Activated T-cell treated with anti-CD3 and anti-CD28 coated beads, Interleukin-2, amount 50 U/mL, for 4 hours (primary cell): ENCODE measurements around the gene NRBF2. TPM values are rescaled to one million over a fixed set of nuclear protein-coding genes. Genes with fewer than 3 reads are reported as not detected.

Experiments used
- ATAC-seq, 2 donors: fragments of 200-7000 bp; cut with Tn5 transposase; one replicate each; pipeline ENCODE4 v1.10.0; 2021
- DNase-seq: peaks from one replicate; pipeline ENCODE4 v3.0.0-alpha.2; 2020
- H3K27me3 Mint-ChIP-seq: one replicate; pipeline ENCODE4 v1.8.0; 2021; ENCODE audit warnings: low read depth, mixed read lengths
- H3K36me3 Mint-ChIP-seq: one replicate; pipeline ENCODE4 v1.8.0; 2022; ENCODE audit warnings: mixed read lengths; ENCODE audit not compliant: insufficient read depth
- H3K4me1 Mint-ChIP-seq: one replicate; pipeline ENCODE4 v1.8.0; 2021; ENCODE audit warnings: low read depth, mixed read lengths
- H3K4me3 Mint-ChIP-seq: one replicate; pipeline ENCODE4 v1.8.0; 2021; ENCODE audit warnings: mild to moderate bottlenecking, moderate library complexity, mixed read lengths
- H3K9me3 Mint-ChIP-seq: one replicate; pipeline ENCODE4 v1.8.0; 2021; ENCODE audit warnings: mixed read lengths
- total RNA-seq, 3 donors: library from RNA; stranded (reverse); gene quantifications; one replicate each; pipeline ENCODE4 v1.2.1, GENCODE V29; 2021

Gene NRBF2
- total RNA-seq, 3 donors from 2014 or later: 21.3 to 23.6 (median 21.6) TPM

GRCh38 chr10:63161592-63161991 lies 28.5 kb downstream of the NRBF2 start:
- H3K27me3 Mint-ChIP-seq: no peaks in the 10 kb centered on the region
- no peak overlapping the region for H3K4me3 Mint-ChIP-seq
- peaks cover 2% of the 10 kb centered on the region for H3K36me3 Mint-ChIP-seq
- H3K9me3 Mint-ChIP-seq: no peaks in the 10 kb centered on the region
- H3K4me1 Mint-ChIP-seq: peaks cover 10% of the 10 kb centered on the region
- ATAC-seq: no peak
- DNase-seq: no peak

DNA sequence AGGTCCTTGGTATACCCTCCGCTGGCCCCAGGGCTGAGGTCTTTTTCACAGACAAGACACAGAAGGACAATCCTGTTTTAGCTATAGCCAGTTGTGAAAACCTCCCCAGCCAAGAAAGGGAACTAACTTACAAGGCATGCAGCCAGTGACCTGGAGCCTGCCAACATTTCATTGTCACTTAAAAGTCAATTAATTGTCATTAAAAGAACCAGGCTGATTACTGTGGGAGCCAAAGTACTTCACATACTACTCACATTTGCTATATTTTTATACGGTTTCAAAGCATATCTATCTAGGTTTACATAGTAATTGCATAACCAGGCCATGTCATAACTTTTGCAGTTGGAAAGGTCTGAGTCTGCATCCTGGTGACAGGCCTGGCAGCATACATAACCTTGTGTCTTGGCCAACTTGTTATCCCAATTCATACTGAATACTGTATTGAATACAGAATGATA lies 31.1 kb downstream of the NRBF2 start:
- ATAC-seq (no peak), DNase-seq (no peak)
- Mint-ChIP-seq H3K4me3 (no peak overlapping the region), H3K4me1 (peaks cover 5% of the 10 kb centered on the region), H3K9me3 (no peaks in the 10 kb centered on the region), H3K27me3 (no peaks in the 10 kb centered on the region), H3K36me3 (peaks cover 6% of the 10 kb centered on the region)

- no peak overlapping the region for H3K4me3 Mint-ChIP-seq
- H3K4me1 Mint-ChIP-seq: peaks cover 8% of the 10 kb centered on the region
- ATAC-seq (no peak), DNase-seq (no peak)
- no peaks in the 10 kb centered on the region for H3K9me3 Mint-ChIP-seq
- H3K27me3 Mint-ChIP-seq: no peaks in the 10 kb centered on the region
- H3K36me3 Mint-ChIP-seq: peaks cover 9% of the 10 kb centered on the region
These were observed 32.1 kb downstream of the NRBF2 start for GRCh38 chr10:63165249-63165648.

GRCh38 chr10:63166742-63167258 lies 33.7 kb downstream of the NRBF2 start:
- peaks cover 15% of the 10 kb centered on the region for H3K36me3 Mint-ChIP-seq
- no peak for DNase-seq
- H3K9me3 Mint-ChIP-seq: no peaks in the 10 kb centered on the region
- no peaks in the 10 kb centered on the region for H3K27me3 Mint-ChIP-seq
- ATAC-seq: peak; percentile 58 to 76
- peaks cover 15% of the 10 kb centered on the region for H3K4me1 Mint-ChIP-seq
- no peak overlapping the region for H3K4me3 Mint-ChIP-seq

- peaks cover 33% of the 10 kb centered on the region for H3K4me1 Mint-ChIP-seq
- no peaks in the 10 kb centered on the region for H3K9me3 Mint-ChIP-seq
- DNase-seq (no peak), ATAC-seq (no peak)
- peaks cover 25% of the 10 kb centered on the region for H3K36me3 Mint-ChIP-seq
- H3K27me3 Mint-ChIP-seq: no peaks in the 10 kb centered on the region
- H3K4me3 Mint-ChIP-seq: no peak overlapping the region
These were observed 35.8 kb downstream of the NRBF2 start for GRCh38 chr10:63168821-63169462.

- ATAC-seq (no peak), DNase-seq (no peak)
- Mint-ChIP-seq H3K36me3 (peaks cover 29% of the 10 kb centered on the region), H3K9me3 (no peaks in the 10 kb centered on the region), H3K4me3 (no peak overlapping the region), H3K27me3 (no peaks in the 10 kb centered on the region), H3K4me1 (peaks cover 40% of the 10 kb centered on the region)
These were observed 36.5 kb downstream of the NRBF2 start for GRCh38 chr10:63169624-63170023.

DNA sequence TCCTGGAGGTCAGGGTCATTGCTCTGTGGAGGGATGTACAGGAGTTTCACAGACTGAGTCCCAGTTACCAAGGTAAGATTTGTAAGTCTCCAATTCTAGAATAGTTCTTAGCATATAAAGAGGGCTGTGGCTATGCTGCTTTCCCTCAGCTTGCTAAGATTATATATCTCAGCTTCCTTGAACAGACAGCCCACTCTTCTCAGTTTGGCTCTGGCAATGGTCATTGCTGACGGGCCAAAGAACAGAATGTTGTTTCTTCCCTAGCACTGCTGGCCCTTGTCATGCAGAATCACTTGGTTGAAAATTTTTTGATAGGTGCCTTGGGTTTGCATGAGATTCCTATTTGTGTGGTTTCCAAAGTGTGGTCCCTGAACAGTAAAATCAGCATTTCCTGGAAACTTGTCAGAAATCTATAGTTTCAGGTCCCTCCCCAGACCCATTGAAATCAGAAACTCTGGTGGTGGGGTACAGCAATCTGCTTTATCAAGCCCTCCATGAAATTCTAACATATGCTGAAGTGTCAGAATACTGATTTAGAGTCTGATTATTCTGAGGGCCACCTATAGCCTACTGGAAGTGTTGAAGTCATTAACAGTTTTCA lies 38.2 kb downstream of the NRBF2 start:
- Mint-ChIP-seq H3K4me3 (no peak overlapping the region), H3K4me1 (peaks cover 43% of the 10 kb centered on the region)
- ATAC-seq: no peak

DNA sequence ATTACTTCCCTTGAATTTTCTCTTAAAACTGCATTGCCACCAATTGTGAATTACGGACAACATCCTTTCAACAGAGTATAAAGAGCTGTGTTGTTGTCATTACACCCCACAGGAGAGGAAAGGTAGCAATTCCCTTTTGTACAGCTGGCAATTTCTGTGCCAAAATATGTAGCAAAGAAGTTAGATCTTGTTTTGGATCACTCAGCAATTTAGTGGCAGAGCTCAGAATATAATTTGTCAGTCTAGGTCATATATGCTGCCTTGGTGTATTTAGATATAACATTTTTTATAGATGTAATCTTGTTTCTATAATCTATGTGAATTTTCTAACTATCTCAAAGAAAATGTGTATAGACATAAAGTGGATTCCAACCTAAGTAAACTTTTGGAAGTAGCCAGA lies 38.8 kb downstream of the NRBF2 start:
- Mint-ChIP-seq H3K27me3 (no peaks in the 10 kb centered on the region), H3K36me3 (peaks cover 34% of the 10 kb centered on the region), H3K4me3 (no peak overlapping the region), H3K4me1 (peaks cover 44% of the 10 kb centered on the region), H3K9me3 (no peaks in the 10 kb centered on the region)
- ATAC-seq: no peak
- DNase-seq: no peak

More for the DNA sequence above, 38.2 kb downstream of the NRBF2 start:
- no peak for DNase-seq
- no peaks in the 10 kb centered on the region for H3K27me3 Mint-ChIP-seq
- H3K36me3 Mint-ChIP-seq: peaks cover 33% of the 10 kb centered on the region
- H3K9me3 Mint-ChIP-seq: no peaks in the 10 kb centered on the region

DNA sequence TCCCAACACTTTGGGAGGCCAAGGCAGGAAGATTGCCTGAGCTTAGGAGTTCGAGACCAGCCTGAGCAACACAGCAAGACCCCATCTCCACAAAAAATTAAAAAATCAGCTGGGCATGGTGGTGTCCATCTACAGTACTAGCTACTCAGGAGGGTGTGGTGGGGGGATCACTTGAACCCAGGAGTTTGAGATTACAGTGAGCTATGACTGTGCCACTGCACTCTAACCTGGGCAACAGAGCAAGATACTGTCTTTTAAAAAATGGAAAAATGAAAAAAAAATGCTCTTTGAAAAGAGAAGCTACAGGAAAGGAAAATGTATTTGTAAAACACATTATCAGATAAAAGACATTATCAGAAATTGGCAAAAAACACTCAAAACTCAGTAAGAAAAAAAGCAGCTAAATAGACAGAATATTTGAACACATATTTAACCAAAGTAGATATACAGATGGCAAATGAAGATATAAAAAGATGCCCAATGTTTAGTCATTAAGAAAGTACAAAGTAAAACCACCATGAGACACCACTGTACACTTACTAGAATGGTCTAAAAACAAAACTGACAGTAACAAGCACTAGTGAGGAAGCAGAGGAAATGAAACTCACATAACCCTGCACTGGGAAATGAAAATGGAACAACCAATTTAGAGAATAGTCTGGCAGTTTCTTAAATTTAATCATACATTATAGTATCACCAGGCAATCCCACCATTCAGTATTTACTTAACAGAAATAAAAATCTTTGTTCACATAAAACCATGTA lies 40.5 kb downstream of the NRBF2 start:
- ATAC-seq (peak; percentile 97), DNase-seq (no peak)
- Mint-ChIP-seq H3K36me3 (peaks cover 45% of the 10 kb centered on the region), H3K27me3 (no peaks in the 10 kb centered on the region), H3K4me1 (peaks cover 51% of the 10 kb centered on the region), H3K9me3 (no peaks in the 10 kb centered on the region), H3K4me3 (no peak overlapping the region)

DNA sequence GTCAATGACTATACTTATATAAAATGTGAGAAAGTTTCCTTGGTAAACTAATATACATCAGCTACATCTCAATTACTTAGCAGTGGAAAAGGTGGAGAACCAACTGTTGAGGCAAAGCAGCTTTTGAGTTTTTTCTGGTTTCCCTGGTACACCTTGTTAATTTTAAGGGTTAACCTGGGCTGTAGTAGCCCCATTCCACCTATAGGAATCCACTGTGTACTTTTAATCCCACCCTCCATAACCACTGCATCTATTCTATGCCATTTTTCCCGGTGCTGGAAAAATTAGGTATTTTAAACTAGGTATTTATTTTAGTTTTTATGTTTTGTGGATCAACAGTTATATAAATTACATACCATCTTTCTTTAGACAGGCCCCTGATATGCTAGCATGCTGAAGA lies 42.4 kb downstream of the NRBF2 start:
- H3K27me3 Mint-ChIP-seq: no peaks in the 10 kb centered on the region
- no peaks in the 10 kb centered on the region for H3K9me3 Mint-ChIP-seq
- no peak overlapping the region for H3K4me3 Mint-ChIP-seq
- no peak for DNase-seq
- H3K4me1 Mint-ChIP-seq: peaks cover 44% of the 10 kb centered on the region
- H3K36me3 Mint-ChIP-seq: peaks cover 41% of the 10 kb centered on the region
- ATAC-seq: no peak

- ATAC-seq (no peak), DNase-seq (no peak)
- Mint-ChIP-seq H3K27me3 (no peaks in the 10 kb centered on the region), H3K4me1 (no peaks in the 10 kb centered on the region), H3K36me3 (peaks cover 38% of the 10 kb centered on the region), H3K4me3 (no peak overlapping the region), H3K9me3 (no peaks in the 10 kb centered on the region)
These were observed 59.7 kb downstream of the NRBF2 start for GRCh38 chr10:63192826-63193225.

DNA sequence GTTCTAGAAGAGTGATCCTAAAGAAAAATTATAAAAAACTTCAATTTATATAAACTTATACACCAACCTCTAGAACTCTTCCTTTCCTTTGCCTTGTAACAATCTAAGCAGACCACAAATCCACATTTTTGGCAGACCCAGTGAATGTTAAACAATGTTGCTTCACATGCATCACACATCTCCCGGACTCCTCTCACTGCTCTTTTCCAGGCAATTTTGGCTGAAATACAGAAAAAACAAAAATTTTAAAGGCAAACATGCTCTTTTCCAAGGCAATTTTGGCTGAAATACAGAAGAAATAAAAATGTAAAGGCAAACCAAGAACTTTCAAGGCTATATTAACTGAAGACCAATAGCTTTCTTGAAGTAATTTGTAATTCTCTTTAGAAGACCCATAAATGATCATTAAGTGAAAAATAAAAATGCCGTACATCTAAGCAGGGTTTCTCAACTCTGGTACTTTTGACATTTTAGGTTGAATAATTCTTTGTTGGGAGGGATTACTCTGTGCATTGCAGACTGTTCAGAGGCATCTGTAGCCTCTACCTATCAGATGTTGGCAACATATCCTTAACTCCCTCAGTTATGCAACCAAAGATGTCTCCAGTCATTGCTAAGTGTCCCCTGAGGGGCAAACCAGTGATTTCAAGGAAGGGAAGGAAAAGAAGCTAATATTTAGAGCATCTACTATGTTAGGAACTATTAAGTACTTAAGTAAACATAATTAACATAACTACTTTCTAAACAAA lies 64.4 kb downstream of the NRBF2 start:
- no peaks in the 10 kb centered on the region for H3K9me3 Mint-ChIP-seq
- no peaks in the 10 kb centered on the region for H3K4me1 Mint-ChIP-seq
- peaks cover 30% of the 10 kb centered on the region for H3K36me3 Mint-ChIP-seq
- ATAC-seq (no peak), DNase-seq (no peak)
- H3K4me3 Mint-ChIP-seq: no peak overlapping the region
- no peaks in the 10 kb centered on the region for H3K27me3 Mint-ChIP-seq

GRCh38 chr10:63199716-63200115 lies 66.6 kb downstream of the NRBF2 start:
- Mint-ChIP-seq H3K4me3 (no peak overlapping the region), H3K27me3 (no peaks in the 10 kb centered on the region), H3K4me1 (peaks cover 7% of the 10 kb centered on the region), H3K9me3 (no peaks in the 10 kb centered on the region), H3K36me3 (peaks cover 23% of the 10 kb centered on the region)
- no peak for ATAC-seq
- DNase-seq: no peak

- peaks cover 26% of the 10 kb centered on the region for H3K36me3 Mint-ChIP-seq
- no peaks in the 10 kb centered on the region for H3K27me3 Mint-ChIP-seq
- no peaks in the 10 kb centered on the region for H3K9me3 Mint-ChIP-seq
- ATAC-seq (no peak), DNase-seq (no peak)
- H3K4me1 Mint-ChIP-seq: peaks cover 14% of the 10 kb centered on the region
- H3K4me3 Mint-ChIP-seq: no peak overlapping the region
These were observed 67.3 kb downstream of the NRBF2 start for GRCh38 chr10:63200431-63200830.
